Nephron (organoid): ENCODE results near the gene SUSD1.

Experiments used
- H3K27ac Mint-ChIP-seq, 3 experiments: 2 replicates each; pipeline ENCODE4 v1.8.0; 2020; ENCODE audit warnings: mixed read lengths in 3 of 3, mild to moderate bottlenecking in 2 of 3, moderate library complexity in 1 of 3
- H3K27me3 Mint-ChIP-seq: 2 replicates; pipeline ENCODE4 v1.8.0; 2021; ENCODE audit warnings: low read depth, mild to moderate bottlenecking, moderate library complexity, mixed read lengths
- H3K36me3 Mint-ChIP-seq: 2 replicates; pipeline ENCODE4 v1.8.0; 2020; ENCODE audit warnings: low read depth, mixed read lengths
- H3K4me1 Mint-ChIP-seq: 2 replicates; pipeline ENCODE4 v1.8.0; 2020; ENCODE audit warnings: mixed read lengths
- H3K4me3 Mint-ChIP-seq, 3 experiments: 2 replicates each; pipeline ENCODE4 v1.8.0; 2020; ENCODE audit warnings: mild to moderate bottlenecking in 3 of 3, mixed read lengths in 3 of 3, moderate library complexity in 2 of 3
- H3K9me3 Mint-ChIP-seq: 2 replicates; pipeline ENCODE4 v1.8.0; 2020; ENCODE audit warnings: mixed read lengths
- CTCF ChIP-seq, 3 experiments: fragments of 200-600 bp; sonication (generic); IDR thresholded peaks; one replicate each; pipeline ENCODE4 v1.5.0; 2021; ENCODE audit warnings: antibody characterized with exemption in 3 of 3; ENCODE audit not compliant: unreplicated experiment in 3 of 3

The SUSD1 gene

GRCh38 chr9:112049811-112050516, 125.1 kb downstream of the SUSD1 start:
- TF ChIP-seq CTCF (IDR thresholded peaks at IDR 0.05; ENCODE audit: unreplicated experiment in 3 of 3): no peak
- peaks cover 6% of the 10 kb centered on the region for H3K9me3 Mint-ChIP-seq

GRCh38 chr9:112048924-112049691, 126.0 kb downstream of the SUSD1 start:
- H3K27me3 Mint-ChIP-seq: no peaks in the 10 kb centered on the region
- H3K4me3 Mint-ChIP-seq: no peak overlapping the region
- H3K9me3 Mint-ChIP-seq: peaks cover 6% of the 10 kb centered on the region
- peaks cover 32% of the 10 kb centered on the region for H3K36me3 Mint-ChIP-seq
- H3K27ac Mint-ChIP-seq: peak overlapping the region; percentile 70 to 91 (median 84)
- TF ChIP-seq CTCF (IDR thresholded peaks at IDR 0.05; ENCODE audit: unreplicated experiment in 3 of 3): no peak
- H3K4me1 Mint-ChIP-seq: peaks cover 39% of the 10 kb centered on the region

More at GRCh38 chr9:112049811-112050516, 125.1 kb downstream of the SUSD1 start:
- H3K4me3 Mint-ChIP-seq: no peak overlapping the region
- H3K4me1 Mint-ChIP-seq: peaks cover 39% of the 10 kb centered on the region
- peak overlapping the region; percentile 70 to 91 (median 84) for H3K27ac Mint-ChIP-seq
- H3K27me3 Mint-ChIP-seq: no peaks in the 10 kb centered on the region
- H3K36me3 Mint-ChIP-seq: peaks cover 38% of the 10 kb centered on the region

GRCh38 chr9:112047538-112048066, 127.5 kb downstream of the SUSD1 start:
- H3K4me1 Mint-ChIP-seq: peaks cover 48% of the 10 kb centered on the region
- no peaks in the 10 kb centered on the region for H3K27me3 Mint-ChIP-seq
- H3K27ac Mint-ChIP-seq: no peak overlapping the region
- no peak overlapping the region for H3K4me3 Mint-ChIP-seq
- H3K36me3 Mint-ChIP-seq: peaks cover 24% of the 10 kb centered on the region
- H3K9me3 Mint-ChIP-seq: no peaks in the 10 kb centered on the region
- no peak for TF ChIP-seq CTCF (IDR thresholded peaks at IDR 0.05; ENCODE audit: unreplicated experiment in 3 of 3)

DNA sequence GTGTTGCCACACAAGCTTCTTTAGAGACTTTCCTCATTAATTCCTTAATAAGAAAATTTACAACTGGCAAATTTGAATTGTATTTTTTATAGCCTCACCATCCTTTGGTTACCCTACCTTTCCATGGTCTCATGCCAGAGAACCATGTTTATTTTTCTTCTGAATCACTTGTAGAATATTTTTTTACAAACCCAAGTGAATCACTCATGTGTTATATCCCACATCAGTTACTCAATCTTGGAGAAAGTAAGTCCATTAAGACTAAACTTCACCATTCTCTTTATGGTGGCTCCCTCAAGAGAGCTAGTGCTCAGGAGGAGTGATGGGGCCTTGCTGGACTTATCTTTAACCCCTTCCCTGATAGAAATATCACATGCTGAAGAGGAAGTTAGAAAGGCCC, 128.9 kb downstream of the SUSD1 start:
- no peak for TF ChIP-seq CTCF (IDR thresholded peaks at IDR 0.05; ENCODE audit: unreplicated experiment in 3 of 3)
- H3K4me1 Mint-ChIP-seq: peaks cover 54% of the 10 kb centered on the region
- no peak overlapping the region for H3K27ac Mint-ChIP-seq
- H3K27me3 Mint-ChIP-seq: no peaks in the 10 kb centered on the region
- peaks cover 23% of the 10 kb centered on the region for H3K36me3 Mint-ChIP-seq
- H3K9me3 Mint-ChIP-seq: no peaks in the 10 kb centered on the region
- H3K4me3 Mint-ChIP-seq: no peak overlapping the region

GRCh38 chr9:112044881-112045280, 130.2 kb downstream of the SUSD1 start:
- Mint-ChIP-seq H3K4me3 (no peak overlapping the region), H3K27me3 (peaks cover under 1% of the 10 kb centered on the region), H3K27ac (no peak overlapping the region), H3K4me1 (peaks cover 51% of the 10 kb centered on the region), H3K36me3 (peaks cover 30% of the 10 kb centered on the region), H3K9me3 (no peaks in the 10 kb centered on the region)
- TF ChIP-seq CTCF (IDR thresholded peaks at IDR 0.05; ENCODE audit: unreplicated experiment in 3 of 3): no peak
